ENCODE results near the gene PTPRU.

Gene PTPRU

GRCh38 chr1:29319300-29320110 lies 83.2 kb downstream of the PTPRU start:
- Histone ChIP-seq H3K27me3 (ENCODE audit: control insufficient read depth, insufficient read depth, low read length) (no peaks in the 10 kb centered on the region), H3K9ac (ENCODE audit: low read depth, low read length) (no peak overlapping the region)

GRCh38 chr1:29320156-29320940 lies 84.0 kb downstream of the PTPRU start:
- Histone ChIP-seq H3K27me3 (ENCODE audit: control insufficient read depth, insufficient read depth, low read length) (no peaks in the 10 kb centered on the region), H3K4me3 (ENCODE audit: low read depth, low read length) (no peak overlapping the region), H3K4me1 (ENCODE audit: control insufficient read depth, insufficient read depth, low read length) (peaks cover 3% of the 10 kb centered on the region), H3K36me3 (ENCODE audit: control insufficient read depth, insufficient read depth, low read length) (peaks cover 24% of the 10 kb centered on the region), H3K9ac (ENCODE audit: low read depth, low read length) (no peak overlapping the region), H3K27ac (ENCODE audit: low read depth, low read length) (no peak overlapping the region), H3K9me3 (ENCODE audit: control insufficient read depth, insufficient read depth, low read length) (no peaks in the 10 kb centered on the region)

More at GRCh38 chr1:29319300-29320110, 83.2 kb downstream of the PTPRU start:
- Histone ChIP-seq H3K4me3 (ENCODE audit: low read depth, low read length) (no peak overlapping the region), H3K9me3 (ENCODE audit: control insufficient read depth, insufficient read depth, low read length) (no peaks in the 10 kb centered on the region), H3K4me1 (ENCODE audit: control insufficient read depth, insufficient read depth, low read length) (no peaks in the 10 kb centered on the region), H3K36me3 (ENCODE audit: control insufficient read depth, insufficient read depth, low read length) (peaks cover 31% of the 10 kb centered on the region), H3K27ac (ENCODE audit: low read depth, low read length) (no peak overlapping the region)

GRCh38 chr1:29321176-29321575 lies 84.9 kb downstream of the PTPRU start:
- Histone ChIP-seq H3K9ac (ENCODE audit: low read depth, low read length) (no peak overlapping the region), H3K4me1 (ENCODE audit: control insufficient read depth, insufficient read depth, low read length) (peaks cover 6% of the 10 kb centered on the region), H3K36me3 (ENCODE audit: control insufficient read depth, insufficient read depth, low read length) (peaks cover 20% of the 10 kb centered on the region), H3K27me3 (ENCODE audit: control insufficient read depth, insufficient read depth, low read length) (no peaks in the 10 kb centered on the region), H3K4me3 (ENCODE audit: low read depth, low read length) (no peak overlapping the region), H3K9me3 (ENCODE audit: control insufficient read depth, insufficient read depth, low read length) (no peaks in the 10 kb centered on the region), H3K27ac (ENCODE audit: low read depth, low read length) (no peak overlapping the region)

GRCh38 chr1:29322147-29322694 lies 85.9 kb downstream of the PTPRU start:
- Histone ChIP-seq H3K27ac (ENCODE audit: low read depth, low read length) (no peak overlapping the region), H3K36me3 (ENCODE audit: control insufficient read depth, insufficient read depth, low read length) (peaks cover 16% of the 10 kb centered on the region)

GRCh38 chr1:29322861-29323585 lies 86.7 kb downstream of the PTPRU start:
- Histone ChIP-seq H3K36me3 (ENCODE audit: control insufficient read depth, insufficient read depth, low read length) (peaks cover 12% of the 10 kb centered on the region), H3K27ac (ENCODE audit: low read depth, low read length) (no peak overlapping the region), H3K9me3 (ENCODE audit: control insufficient read depth, insufficient read depth, low read length) (no peaks in the 10 kb centered on the region), H3K9ac (ENCODE audit: low read depth, low read length) (no peak overlapping the region), H3K27me3 (ENCODE audit: control insufficient read depth, insufficient read depth, low read length) (no peaks in the 10 kb centered on the region), H3K4me3 (ENCODE audit: low read depth, low read length) (no peak overlapping the region), H3K4me1 (ENCODE audit: control insufficient read depth, insufficient read depth, low read length) (peaks cover 6% of the 10 kb centered on the region)

More at GRCh38 chr1:29322147-29322694, 85.9 kb downstream of the PTPRU start:
- Histone ChIP-seq H3K4me3 (ENCODE audit: low read depth, low read length) (no peak overlapping the region), H3K27me3 (ENCODE audit: control insufficient read depth, insufficient read depth, low read length) (no peaks in the 10 kb centered on the region), H3K9ac (ENCODE audit: low read depth, low read length) (no peak overlapping the region), H3K4me1 (ENCODE audit: control insufficient read depth, insufficient read depth, low read length) (peaks cover 6% of the 10 kb centered on the region), H3K9me3 (ENCODE audit: control insufficient read depth, insufficient read depth, low read length) (no peaks in the 10 kb centered on the region)

- no peak overlapping the region for H3K27ac ChIP-seq (ENCODE audit: low read depth, low read length)
These were observed 87.3 kb downstream of the PTPRU start for GRCh38 chr1:29323636-29324035.

GRCh38 chr1:29324202-29324601 lies 87.9 kb downstream of the PTPRU start:
- no peaks in the 10 kb centered on the region for H3K27me3 ChIP-seq (ENCODE audit: control insufficient read depth, insufficient read depth, low read length)
- peaks cover 6% of the 10 kb centered on the region for H3K4me1 ChIP-seq (ENCODE audit: control insufficient read depth, insufficient read depth, low read length)
- H3K4me3 ChIP-seq (ENCODE audit: low read depth, low read length): no peak overlapping the region
- H3K9ac ChIP-seq (ENCODE audit: low read depth, low read length): no peak overlapping the region
- no peaks in the 10 kb centered on the region for H3K9me3 ChIP-seq (ENCODE audit: control insufficient read depth, insufficient read depth, low read length)
- H3K27ac ChIP-seq (ENCODE audit: low read depth, low read length): no peak overlapping the region
- peaks cover 5% of the 10 kb centered on the region; the same call in 1 of the 2 replicates for H3K36me3 ChIP-seq (ENCODE audit: control insufficient read depth, insufficient read depth, low read length)

More at GRCh38 chr1:29323636-29324035, 87.3 kb downstream of the PTPRU start:
- Histone ChIP-seq H3K27me3 (ENCODE audit: control insufficient read depth, insufficient read depth, low read length) (no peaks in the 10 kb centered on the region), H3K4me1 (ENCODE audit: control insufficient read depth, insufficient read depth, low read length) (peaks cover 6% of the 10 kb centered on the region), H3K36me3 (ENCODE audit: control insufficient read depth, insufficient read depth, low read length) (peaks cover 7% of the 10 kb centered on the region), H3K9me3 (ENCODE audit: control insufficient read depth, insufficient read depth, low read length) (no peaks in the 10 kb centered on the region), H3K9ac (ENCODE audit: low read depth, low read length) (no peak overlapping the region), H3K4me3 (ENCODE audit: low read depth, low read length) (no peak overlapping the region)

GRCh38 chr1:29324771-29325351 lies 88.5 kb downstream of the PTPRU start:
- Histone ChIP-seq H3K9ac (ENCODE audit: low read depth, low read length) (peak overlapping the region; percentile 23; the same call in 1 of the 2 replicates), H3K27me3 (ENCODE audit: control insufficient read depth, insufficient read depth, low read length) (no peaks in the 10 kb centered on the region), H3K9me3 (ENCODE audit: control insufficient read depth, insufficient read depth, low read length) (no peaks in the 10 kb centered on the region), H3K4me1 (ENCODE audit: control insufficient read depth, insufficient read depth, low read length) (peaks cover 6% of the 10 kb centered on the region), H3K27ac (ENCODE audit: low read depth, low read length) (peak overlapping the region; percentile 69), H3K4me3 (ENCODE audit: low read depth, low read length) (peak overlapping the region; percentile 46; the same call in 1 of the 2 replicates), H3K36me3 (ENCODE audit: control insufficient read depth, insufficient read depth, low read length) (peaks cover 5% of the 10 kb centered on the region; the same call in 1 of the 2 replicates)

GRCh38 chr1:29325675-29326074 lies 89.4 kb downstream of the PTPRU start:
- Histone ChIP-seq H3K36me3 (ENCODE audit: control insufficient read depth, insufficient read depth, low read length) (peaks cover 1% of the 10 kb centered on the region; the same call in 1 of the 2 replicates), H3K4me3 (ENCODE audit: low read depth, low read length) (peak overlapping the region; percentile 46; the same call in 1 of the 2 replicates), H3K9ac (ENCODE audit: low read depth, low read length) (no peak overlapping the region), H3K4me1 (ENCODE audit: control insufficient read depth, insufficient read depth, low read length) (peaks cover 6% of the 10 kb centered on the region), H3K27ac (ENCODE audit: low read depth, low read length) (peak overlapping the region; percentile 69), H3K27me3 (ENCODE audit: control insufficient read depth, insufficient read depth, low read length) (no peaks in the 10 kb centered on the region), H3K9me3 (ENCODE audit: control insufficient read depth, insufficient read depth, low read length) (no peaks in the 10 kb centered on the region)

- Histone ChIP-seq H3K36me3 (ENCODE audit: control insufficient read depth, insufficient read depth, low read length) (no peaks in the 10 kb centered on the region), H3K9ac (ENCODE audit: low read depth, low read length) (no peak overlapping the region), H3K4me1 (ENCODE audit: control insufficient read depth, insufficient read depth, low read length) (peaks cover 6% of the 10 kb centered on the region), H3K4me3 (ENCODE audit: low read depth, low read length) (no peak overlapping the region), H3K27me3 (ENCODE audit: control insufficient read depth, insufficient read depth, low read length) (no peaks in the 10 kb centered on the region), H3K9me3 (ENCODE audit: control insufficient read depth, insufficient read depth, low read length) (no peaks in the 10 kb centered on the region), H3K27ac (ENCODE audit: low read depth, low read length) (no peak overlapping the region)
These were observed 89.8 kb downstream of the PTPRU start for GRCh38 chr1:29326123-29326522.
